ENCODE results near the gene BLNK.

- TF ChIP-seq, protein P1, sequence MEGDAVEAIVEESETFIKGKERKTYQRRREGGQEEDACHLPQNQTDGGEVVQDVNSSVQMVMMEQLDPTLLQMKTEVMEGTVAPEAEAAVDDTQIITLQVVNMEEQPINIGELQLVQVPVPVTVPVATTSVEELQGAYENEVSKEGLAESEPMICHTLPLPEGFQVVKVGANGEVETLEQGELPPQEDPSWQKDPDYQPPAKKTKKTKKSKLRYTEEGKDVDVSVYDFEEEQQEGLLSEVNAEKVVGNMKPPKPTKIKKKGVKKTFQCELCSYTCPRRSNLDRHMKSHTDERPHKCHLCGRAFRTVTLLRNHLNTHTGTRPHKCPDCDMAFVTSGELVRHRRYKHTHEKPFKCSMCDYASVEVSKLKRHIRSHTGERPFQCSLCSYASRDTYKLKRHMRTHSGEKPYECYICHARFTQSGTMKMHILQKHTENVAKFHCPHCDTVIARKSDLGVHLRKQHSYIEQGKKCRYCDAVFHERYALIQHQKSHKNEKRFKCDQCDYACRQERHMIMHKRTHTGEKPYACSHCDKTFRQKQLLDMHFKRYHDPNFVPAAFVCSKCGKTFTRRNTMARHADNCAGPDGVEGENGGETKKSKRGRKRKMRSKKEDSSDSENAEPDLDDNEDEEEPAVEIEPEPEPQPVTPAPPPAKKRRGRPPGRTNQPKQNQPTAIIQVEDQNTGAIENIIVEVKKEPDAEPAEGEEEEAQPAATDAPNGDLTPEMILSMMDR (IDR thresholded peaks at IDR 0.05) = no peak
- TF ChIP-seq ZFX (IDR thresholded peaks at IDR 0.05; ENCODE audit: borderline replicate concordance) = no peak
These were observed 38.4 kb upstream of the BLNK start for GRCh38 chr10:96309628-96310320.

Data from 22Rv1 (cell line).